HepG2 (cell line): ENCODE results near the gene NCMAP. TPM values are rescaled to one million over a fixed set of nuclear protein-coding genes. Genes with fewer than 3 reads are reported as not detected.
A peak's percentile ranks its signal among the peaks of the same experiment; 100 is the strongest.

Source experiments
- BORCS8-MEF2B ChIP-seq: sonication (generic); formaldehyde crosslinking; IDR thresholded peaks from 2 replicates; pipeline ENCODE4 v1.8.0; 2022; ENCODE audit warnings: mild to moderate bottlenecking, missing genetic modification reagents
- CBX2 ChIP-seq, 2 experiments: fragments of 200-600 bp in 1 of 2; sonication (generic); formaldehyde crosslinking in 1 of 2; IDR thresholded peaks; 2 replicates each; pipeline versions ENCODE4 v1.7.0 to v1.8.1; 2018 to 2022; ENCODE audit warnings: low read depth in 2 of 2, low read length in 1 of 2, mild to moderate bottlenecking in 1 of 2, missing genetic modification reagents in 1 of 2
- FOXP1 ChIP-seq, 2 experiments: fragments of 450-650 bp in 1 of 2; IDR thresholded peaks; 2 replicates each; pipeline ENCODE4 v1.6.1; 2017 to 2018; ENCODE audit warnings: antibody characterized with exemption in 1 of 2
- HNF4G ChIP-seq, 2 experiments: sonication (generic) in 1 of 2; formaldehyde crosslinking in 1 of 2; IDR thresholded peaks; 2 replicates each; pipeline versions ENCODE4 v1.4.0 to v1.6.1; 2011 to 2020; ENCODE audit warnings: borderline replicate concordance in 2 of 2, low read depth in 2 of 2, mild to moderate bottlenecking in 2 of 2, low read length in 1 of 2, missing genetic modification reagents in 1 of 2, moderate library complexity in 1 of 2
- NR2F1 ChIP-seq, 2 experiments: fragments of 450-650 bp in 1 of 2; formaldehyde crosslinking in 1 of 2; IDR thresholded peaks; 2 replicates each; pipeline versions ENCODE4 v1.5.0 to v1.6.1; 2016 to 2020; ENCODE audit warnings: mild to moderate bottlenecking in 1 of 2, missing compliant biosample characterization in 1 of 2, missing genetic modification reagents in 1 of 2, moderate library complexity in 1 of 2
- NR2F2 ChIP-seq: IDR thresholded peaks from 2 replicates; pipeline ENCODE4 v1.6.1; 2012; ENCODE audit warnings: low read depth, inconsistent platforms, borderline replicate concordance
- PATZ1 ChIP-seq: sonication (generic); formaldehyde crosslinking; IDR thresholded peaks from 2 replicates; pipeline ENCODE4 v1.4.0; 2020; ENCODE audit warnings: missing genetic modification reagents
- PHB2 ChIP-seq: fragments of 450-650 bp; IDR thresholded peaks from 2 replicates; pipeline ENCODE4 v1.6.1; 2018; ENCODE audit not compliant: partially characterized antibody
- PITX1 ChIP-seq: sonication (generic); formaldehyde crosslinking; IDR thresholded peaks from 2 replicates; pipeline ENCODE4 v1.5.1; 2020; ENCODE audit warnings: mild to moderate bottlenecking, missing genetic modification reagents
- SKI ChIP-seq: fragments of 450-650 bp; IDR thresholded peaks from one replicate; pipeline ENCODE4 v1.6.1; 2018; ENCODE audit warnings: mild to moderate bottlenecking; ENCODE audit not compliant: partially characterized antibody
- YEATS2 ChIP-seq: sonication (generic); formaldehyde crosslinking; IDR thresholded peaks from 2 replicates; pipeline ENCODE4 v1.4.0; 2020; ENCODE audit warnings: missing genetic modification reagents, borderline replicate concordance
- ZMYM4 ChIP-seq: sonication (generic); formaldehyde crosslinking; IDR thresholded peaks from 2 replicates; pipeline ENCODE4 v1.8.1; 2023; ENCODE audit warnings: mild to moderate bottlenecking, missing genetic modification reagents
- ZNF12 ChIP-seq: sonication (generic); formaldehyde crosslinking; IDR thresholded peaks from 2 replicates; pipeline ENCODE4 v1.5.0; 2020; ENCODE audit warnings: missing genetic modification reagents
- ZNF264 ChIP-seq: sonication (generic); formaldehyde crosslinking; IDR thresholded peaks from 2 replicates; pipeline ENCODE4 v1.4.0; 2020; ENCODE audit warnings: missing genetic modification reagents
- ZNF460 ChIP-seq: sonication (generic); formaldehyde crosslinking; IDR thresholded peaks from 2 replicates; pipeline ENCODE4 v1.5.1; 2020; ENCODE audit warnings: missing genetic modification reagents, mild to moderate bottlenecking, borderline replicate concordance
- ZNF530 ChIP-seq: sonication (generic); formaldehyde crosslinking; IDR thresholded peaks from 2 replicates; pipeline ENCODE4 v1.5.0; 2020; ENCODE audit warnings: low read depth, mild to moderate bottlenecking, missing genetic modification reagents
- ZSCAN20 ChIP-seq: sonication (generic); formaldehyde crosslinking; IDR thresholded peaks from 2 replicates; pipeline ENCODE4 v1.4.0; 2020; ENCODE audit warnings: missing genetic modification reagents, mild to moderate bottlenecking, borderline replicate concordance
- polyA plus RNA-seq, 8 experiments: library from polyadenylated mRNA; depleted of rRNA in 3 of 8; stranded (reverse) in 7 of 8; unstranded in 1 of 8; fragments of >200 nt; fragmentation: Illumina TruSeq in 4 of 8; extraction: Trizol in 4 of 8; gene quantifications; 2 replicates each; pipeline versions ENCODE4 v1.2.1 to v1.2.3, GENCODE V29; 2011 to 2016; ENCODE audit warnings: low read depth in 4 of 8, missing spikeins in 1 of 8, mixed read lengths in 1 of 8; ENCODE audit not compliant: insufficient read depth in 1 of 8
- total RNA-seq, 5 experiments: library from RNA; depleted of rRNA; stranded (reverse); fragments of >200 nt; fragmentation: Illumina TruSeq; extraction: Trizol; gene quantifications; 2 replicates each; pipeline ENCODE4 v1.2.3, GENCODE V29; 2016; ENCODE audit warnings: low read depth in 1 of 5
- TF ChIP-seq, protein P1 (sequence below): sonication (generic); formaldehyde crosslinking; IDR thresholded peaks from 2 replicates; pipeline ENCODE4 v1.8.0; 2022; ENCODE audit warnings: mild to moderate bottlenecking, missing genetic modification reagents; ENCODE audit not compliant: insufficient replicate concordance
- TF ChIP-seq, protein P2 (sequence below): sonication (generic); formaldehyde crosslinking; IDR thresholded peaks from 2 replicates; pipeline ENCODE4 v1.8.1; 2022; ENCODE audit warnings: low read depth, mild to moderate bottlenecking, missing genetic modification reagents

The NCMAP gene
- total and polyA plus RNA-seq, 2 of the 13 experiments (the other 11 are each of a cell fraction or from before 2014, with no cell fraction given): 2.7 to 20.0 TPM

GRCh38 chr1:24642481-24643362, 86.8 kb downstream of the NCMAP start, which contains the start of gene SRRM1 (continued):
- TF ChIP-seq PHB2 (no peak), ZSCAN20 (no peak; the same call in 1 of the 2 replicates), ZNF530 (no peak), BORCS8-MEF2B (CRISPR knock-in tag) (peak; percentile 57), HNF4G (IDR thresholded peaks at IDR 0.05; ENCODE audit: borderline replicate concordance, low read depth, low read length) (no peak), HNF4G (CRISPR knock-in tag; IDR thresholded peaks at IDR 0.05; ENCODE audit: borderline replicate concordance, low read depth) (peak; percentile 63; the same call in 1 of the 2 replicates), PATZ1 (CRISPR knock-in tag) (0 out of 2 replicates have a peak, but pooled peaks have one; percentile 14), ZMYM4 (CRISPR knock-in tag) (peak; percentile 74), CBX2 (IDR thresholded peaks at IDR 0.05; ENCODE audit: low read depth, low read length) (no peak), CBX2 (CRISPR knock-in tag; IDR thresholded peaks at IDR 0.05; ENCODE audit: low read depth) (0 out of 2 replicates have a peak, but pooled peaks have one; percentile 83), YEATS2 (CRISPR knock-in tag) (peak; percentile 89), ZNF12 (CRISPR knock-in tag) (0 out of 2 replicates have a peak, but pooled peaks have one; percentile 40), ZNF460 (no peak), FOXP1 (IDR thresholded peaks at IDR 0.05) (no peak), FOXP1 (CRISPR knock-in tag; IDR thresholded peaks at IDR 0.05) (no peak; the same call in 1 of the 2 replicates), NR2F2 (peak; percentile 41; the same call in 1 of the 2 replicates), ZNF264 (CRISPR knock-in tag) (peak; percentile 42; the same call in 1 of the 2 replicates), SKI (no peak), PITX1 (CRISPR knock-in tag) (no peak), NR2F1 (CRISPR knock-in tag; IDR thresholded peaks at IDR 0.05) (no peak)
- TF ChIP-seq, protein P1, sequence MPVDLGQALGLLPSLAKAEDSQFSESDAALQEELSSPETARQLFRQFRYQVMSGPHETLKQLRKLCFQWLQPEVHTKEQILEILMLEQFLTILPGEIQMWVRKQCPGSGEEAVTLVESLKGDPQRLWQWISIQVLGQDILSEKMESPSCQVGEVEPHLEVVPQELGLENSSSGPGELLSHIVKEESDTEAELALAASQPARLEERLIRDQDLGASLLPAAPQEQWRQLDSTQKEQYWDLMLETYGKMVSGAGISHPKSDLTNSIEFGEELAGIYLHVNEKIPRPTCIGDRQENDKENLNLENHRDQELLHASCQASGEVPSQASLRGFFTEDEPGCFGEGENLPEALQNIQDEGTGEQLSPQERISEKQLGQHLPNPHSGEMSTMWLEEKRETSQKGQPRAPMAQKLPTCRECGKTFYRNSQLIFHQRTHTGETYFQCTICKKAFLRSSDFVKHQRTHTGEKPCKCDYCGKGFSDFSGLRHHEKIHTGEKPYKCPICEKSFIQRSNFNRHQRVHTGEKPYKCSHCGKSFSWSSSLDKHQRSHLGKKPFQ (CRISPR knock-in tag): no peak
- TF ChIP-seq, protein P2, sequence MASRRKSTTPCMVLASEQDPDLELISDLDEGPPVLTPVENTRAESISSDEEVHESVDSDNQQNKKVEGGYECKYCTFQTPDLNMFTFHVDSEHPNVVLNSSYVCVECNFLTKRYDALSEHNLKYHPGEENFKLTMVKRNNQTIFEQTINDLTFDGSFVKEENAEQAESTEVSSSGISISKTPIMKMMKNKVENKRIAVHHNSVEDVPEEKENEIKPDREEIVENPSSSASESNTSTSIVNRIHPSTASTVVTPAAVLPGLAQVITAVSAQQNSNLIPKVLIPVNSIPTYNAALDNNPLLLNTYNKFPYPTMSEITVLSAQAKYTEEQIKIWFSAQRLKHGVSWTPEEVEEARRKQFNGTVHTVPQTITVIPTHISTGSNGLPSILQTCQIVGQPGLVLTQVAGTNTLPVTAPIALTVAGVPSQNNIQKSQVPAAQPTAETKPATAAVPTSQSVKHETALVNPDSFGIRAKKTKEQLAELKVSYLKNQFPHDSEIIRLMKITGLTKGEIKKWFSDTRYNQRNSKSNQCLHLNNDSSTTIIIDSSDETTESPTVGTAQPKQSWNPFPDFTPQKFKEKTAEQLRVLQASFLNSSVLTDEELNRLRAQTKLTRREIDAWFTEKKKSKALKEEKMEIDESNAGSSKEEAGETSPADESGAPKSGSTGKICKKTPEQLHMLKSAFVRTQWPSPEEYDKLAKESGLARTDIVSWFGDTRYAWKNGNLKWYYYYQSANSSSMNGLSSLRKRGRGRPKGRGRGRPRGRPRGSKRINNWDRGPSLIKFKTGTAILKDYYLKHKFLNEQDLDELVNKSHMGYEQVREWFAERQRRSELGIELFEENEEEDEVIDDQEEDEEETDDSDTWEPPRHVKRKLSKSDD (CRISPR knock-in tag): peak; percentile 96
